GM19023 (cell line): ENCODE measurements around the gene PITPNM1.
"Not testable (repeated sequence)": the region's sequence is repeated elsewhere in the genome, so short reads cannot be mapped to it uniquely, and the experiment has no call there.

ENCODE experiments used
- ATAC-seq: cut with Tn5 transposase; IDR thresholded peaks from one replicate; pipeline ENCODE4 v1.9.1; 2021; ENCODE audit warnings: mild to moderate bottlenecking, moderate library complexity; ENCODE audit not compliant: unreplicated experiment

Gene PITPNM1

DNA sequence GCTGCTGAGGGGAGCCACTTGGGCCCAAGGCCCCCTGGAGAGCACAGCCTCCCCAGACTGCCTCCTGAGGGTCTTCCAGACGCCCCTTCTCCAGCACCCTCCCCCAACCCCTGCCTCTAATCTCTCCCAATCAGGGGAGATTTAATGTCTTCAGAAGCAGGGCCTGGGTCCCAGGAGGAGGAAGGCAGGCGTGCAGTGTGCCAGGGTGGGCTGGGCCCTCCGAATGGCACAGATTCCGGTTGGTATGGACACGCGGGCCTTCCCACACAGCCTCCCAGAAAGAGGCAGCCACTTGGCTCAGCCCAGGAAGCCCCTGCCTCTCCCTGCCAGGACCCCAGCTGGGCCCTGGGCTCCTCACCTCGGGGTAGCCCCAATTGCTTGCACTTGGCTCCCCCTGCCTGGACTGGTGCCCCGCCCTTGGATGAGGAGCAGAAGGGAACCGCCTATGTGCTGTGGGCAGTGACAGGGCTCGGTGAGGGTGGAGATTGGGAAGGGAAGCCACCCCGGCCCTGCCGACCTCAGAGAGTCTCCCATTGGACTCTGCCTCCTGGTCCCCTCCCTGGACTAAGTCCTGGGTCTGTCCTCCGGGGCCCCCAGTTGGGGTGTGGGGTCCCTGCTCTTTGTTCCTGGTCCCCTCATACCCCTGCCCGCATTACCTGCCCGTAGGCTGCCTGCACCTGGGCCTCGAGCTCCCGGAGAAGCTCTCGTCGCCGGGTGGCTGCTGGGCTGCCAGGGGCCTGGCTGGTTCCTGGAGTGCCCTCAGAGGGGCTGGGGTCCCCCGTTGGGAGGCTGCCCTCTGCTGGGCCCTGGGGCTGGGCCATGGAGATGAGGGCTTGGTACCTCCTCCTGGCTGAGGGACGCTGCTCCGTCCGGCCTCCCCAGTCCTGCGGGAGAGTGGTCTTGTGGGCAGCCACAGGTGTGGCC, 18.7 kb upstream of the PITPNM1 start:
- ATAC-seq = no peak

DNA sequence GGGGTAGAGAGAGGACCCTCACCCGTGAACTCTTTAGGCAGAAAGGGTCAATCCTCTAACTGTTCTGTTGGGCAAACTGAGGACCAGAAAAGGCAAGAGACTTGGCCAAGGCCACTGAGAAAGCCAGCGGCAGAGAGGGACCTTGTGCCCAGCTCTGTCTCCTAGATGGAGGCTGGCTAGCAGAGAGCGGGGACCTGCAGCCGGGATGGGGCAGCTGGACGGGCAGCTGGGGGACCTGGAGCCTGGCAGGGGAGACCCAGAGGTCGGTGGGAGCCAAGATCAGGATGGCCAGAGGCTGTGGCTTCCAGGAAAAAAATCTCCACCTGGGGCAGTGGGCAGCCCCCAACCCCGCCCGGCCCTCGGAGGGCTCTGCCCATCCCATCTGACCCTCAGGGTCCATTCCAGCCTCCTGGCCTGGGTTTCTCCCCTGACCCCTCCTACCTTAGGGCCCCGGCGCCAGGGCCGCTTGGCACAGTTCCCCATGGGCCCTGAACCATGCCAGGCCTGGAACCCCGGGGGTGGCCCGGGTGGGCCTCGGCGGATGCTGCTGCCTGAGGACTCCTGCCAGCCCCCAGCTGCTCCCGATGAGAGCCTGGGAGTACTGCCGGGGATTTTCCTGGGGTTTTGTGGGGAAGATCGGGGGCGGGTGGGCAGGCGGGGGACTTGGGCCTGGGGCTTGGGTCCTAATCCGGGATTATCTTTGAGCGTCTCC, 17.8 kb upstream of the PITPNM1 start, which contains the start of gene CABP2:
CABP2 (minus strand) TSS at position 603 of the 712 bp plus-strand sequence; CDS start at position 483, 120 bp downstream.
- no peak for ATAC-seq

DNA sequence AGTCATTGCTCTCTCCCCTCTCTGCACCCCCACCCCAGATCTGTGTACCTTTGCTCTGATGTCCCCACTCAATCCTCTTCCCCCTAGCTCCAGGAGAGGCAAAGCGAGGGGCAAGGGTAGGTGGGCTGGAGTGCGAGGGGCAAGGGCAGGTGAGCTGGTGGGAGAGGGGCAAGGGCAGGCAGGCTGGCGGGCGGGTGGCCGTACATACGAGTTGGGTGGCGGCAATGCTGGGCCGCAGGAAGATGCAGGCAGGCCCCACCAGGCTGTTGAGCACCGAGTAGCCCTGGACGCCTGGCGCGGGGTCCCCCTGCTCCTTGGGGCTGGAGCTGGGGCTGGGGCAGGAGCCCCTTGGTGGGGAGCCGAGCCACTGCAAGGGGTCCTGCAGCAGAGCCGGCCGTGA, 17.2 kb upstream of the PITPNM1 start:
- no peak for ATAC-seq

DNA sequence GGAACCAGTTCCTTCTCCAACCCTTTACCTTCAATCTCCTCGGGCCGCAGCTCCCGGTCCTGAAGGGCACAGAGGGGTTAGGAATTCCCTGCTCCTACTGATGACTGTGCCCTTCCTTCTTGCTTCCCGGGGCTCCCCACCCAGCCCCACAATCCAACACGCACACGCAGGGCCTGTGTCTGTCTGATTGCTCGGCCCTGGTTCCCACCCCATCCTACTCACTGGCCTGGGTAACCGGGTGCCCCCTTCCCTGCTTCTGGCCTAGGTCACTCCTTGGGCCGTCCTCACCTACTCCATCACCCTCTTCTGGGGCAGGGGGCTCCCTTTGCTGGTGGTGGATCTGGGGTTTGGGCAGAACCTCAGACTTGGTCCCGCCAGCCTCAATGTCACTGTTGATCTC, 16.8 kb upstream of the PITPNM1 start:
- no peak for ATAC-seq

DNA sequence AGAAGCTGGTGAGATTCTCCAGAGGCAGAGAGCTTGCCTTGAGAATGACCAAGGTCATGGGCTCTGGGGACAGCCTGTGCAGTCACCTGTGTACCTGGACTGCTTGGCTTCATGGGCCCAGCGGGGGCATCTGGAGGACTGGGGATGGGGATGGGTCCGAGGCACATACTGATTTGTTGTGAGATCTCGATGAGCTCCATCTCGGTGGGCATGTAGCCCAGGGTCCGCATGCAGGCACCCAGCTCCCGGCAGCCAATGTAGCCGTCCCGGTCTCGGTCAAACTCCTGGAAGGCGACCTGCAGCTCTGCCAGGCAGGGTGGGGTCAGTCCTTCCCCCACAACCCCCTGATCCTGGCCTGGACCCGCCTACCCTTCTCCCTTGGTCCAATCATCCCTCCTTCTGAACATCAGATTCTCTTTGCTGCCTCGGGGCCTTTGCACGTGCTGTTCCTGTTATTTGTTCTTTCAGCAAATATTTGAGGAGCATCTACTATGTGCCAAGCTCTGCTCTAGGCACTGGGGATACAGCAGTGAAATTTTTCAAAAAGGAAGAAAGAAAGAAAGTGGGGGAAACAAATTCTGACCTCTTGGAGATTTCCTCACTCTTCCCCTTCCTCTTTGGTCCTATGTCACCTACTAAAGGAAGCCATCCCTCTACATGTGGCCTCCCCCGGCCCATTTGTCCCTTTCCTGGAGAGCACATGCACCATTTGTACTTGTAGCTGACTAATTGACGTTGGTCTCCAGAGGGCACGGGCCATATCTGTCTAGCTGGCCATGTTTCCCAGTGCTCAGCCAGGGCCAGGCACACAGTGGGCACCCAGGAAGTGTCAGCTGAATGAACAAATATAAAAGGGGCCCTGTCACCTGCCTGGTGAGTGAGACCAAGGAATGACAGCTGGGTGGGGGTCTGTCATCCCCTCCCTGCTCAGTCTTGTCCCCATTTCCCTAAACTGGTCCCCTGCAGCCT, 16.0 kb upstream of the PITPNM1 start:
- no peak for ATAC-seq

DNA sequence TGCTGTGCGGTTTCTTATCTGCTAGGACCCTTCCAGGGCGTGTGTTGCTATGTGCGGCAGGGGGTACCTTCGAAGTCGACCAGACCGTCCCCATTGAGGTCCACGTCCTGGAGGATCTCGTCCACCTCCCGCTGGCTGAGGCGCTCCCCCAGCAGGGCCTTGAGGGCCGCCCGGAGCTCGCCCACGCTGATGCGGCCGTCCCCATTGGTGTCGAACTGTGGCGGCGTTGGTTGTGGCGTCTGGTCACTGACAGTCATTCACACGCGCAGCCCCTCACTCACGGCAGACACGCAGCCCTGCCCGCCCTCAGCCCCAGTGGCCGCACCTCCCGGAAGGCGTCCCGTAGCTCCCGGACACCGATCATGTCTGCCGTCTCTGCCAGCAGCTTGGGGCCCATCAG, 14.6 kb upstream of the PITPNM1 start:
- no peak for ATAC-seq

DNA sequence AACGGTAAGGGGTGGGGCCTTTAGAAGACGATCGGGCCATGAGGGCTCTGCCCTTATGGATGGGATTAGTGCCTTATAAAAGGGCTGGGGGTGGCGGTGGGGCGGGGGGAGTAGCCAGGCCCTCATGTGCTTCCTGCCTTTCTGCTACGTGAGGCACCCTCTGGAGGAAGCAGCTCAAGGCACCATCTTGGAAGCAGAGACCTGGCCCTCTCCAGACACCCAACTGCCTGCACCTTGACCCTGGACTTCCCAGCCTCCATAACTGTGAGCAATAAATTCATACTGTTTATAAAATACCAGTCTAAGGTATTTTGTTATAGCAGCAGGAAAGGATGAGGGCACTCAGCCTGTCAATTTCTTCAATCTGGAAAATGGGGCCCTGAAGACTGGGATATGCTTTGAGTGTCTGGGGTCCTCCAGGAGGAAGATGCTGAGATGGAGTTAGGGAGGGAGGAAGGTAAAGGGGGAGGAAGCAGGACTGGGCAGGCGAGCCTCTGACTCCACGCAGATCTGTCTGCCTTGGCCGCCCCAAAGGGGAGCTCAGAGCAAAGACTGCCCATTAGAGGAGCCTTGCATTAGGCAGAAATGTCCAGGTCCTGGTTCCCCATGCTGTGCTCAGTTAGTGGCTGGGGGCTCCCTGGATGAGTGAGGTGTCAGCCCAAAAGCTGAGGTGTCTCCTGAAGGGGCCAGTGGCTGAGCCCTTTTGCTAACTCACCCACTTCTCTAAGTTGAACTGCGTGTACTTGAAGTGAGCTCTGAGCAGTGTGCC, 12.8 kb upstream of the PITPNM1 start:
- ATAC-seq = no peak

DNA sequence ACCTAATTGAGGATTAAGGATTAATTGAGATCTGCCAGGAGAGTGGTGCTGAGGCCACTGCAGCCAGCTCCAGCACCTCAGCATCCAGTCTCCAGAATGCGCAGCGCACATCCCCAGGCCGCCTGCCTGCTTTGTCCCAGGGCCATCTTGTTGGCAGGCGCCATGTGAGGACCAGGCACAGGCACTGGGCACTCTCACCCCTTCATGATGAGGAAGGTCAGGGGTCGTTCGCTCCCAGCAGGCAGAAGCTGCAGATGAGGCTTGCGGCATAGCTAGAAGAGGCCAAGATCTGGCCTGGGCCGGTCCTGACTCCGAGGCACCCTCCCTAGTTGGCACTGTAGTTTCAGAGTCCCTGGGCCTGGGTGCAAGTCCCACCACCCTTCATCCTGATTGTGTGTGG, 11.6 kb upstream of the PITPNM1 start:
- ATAC-seq = no peak

DNA sequence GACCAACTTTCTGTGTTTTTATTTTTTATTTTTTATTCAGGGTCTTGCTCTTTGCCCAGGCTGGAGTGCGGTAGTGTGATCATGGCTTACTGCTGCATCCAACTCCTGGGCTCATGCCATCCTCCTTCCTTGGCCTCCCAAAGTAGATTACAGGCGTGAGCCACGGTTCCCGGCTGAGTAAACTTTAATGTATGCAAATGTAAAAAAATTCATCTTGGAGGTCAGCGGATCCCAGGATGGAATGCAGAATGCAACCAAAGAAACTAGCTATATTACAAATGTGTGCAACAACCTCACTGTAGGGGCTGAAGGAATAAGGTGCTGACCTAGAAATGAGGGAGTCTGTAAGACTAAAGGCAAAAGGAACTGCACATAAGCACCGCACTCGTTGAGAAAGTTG, 9.0 kb upstream of the PITPNM1 start:
- ATAC-seq = no peak

DNA sequence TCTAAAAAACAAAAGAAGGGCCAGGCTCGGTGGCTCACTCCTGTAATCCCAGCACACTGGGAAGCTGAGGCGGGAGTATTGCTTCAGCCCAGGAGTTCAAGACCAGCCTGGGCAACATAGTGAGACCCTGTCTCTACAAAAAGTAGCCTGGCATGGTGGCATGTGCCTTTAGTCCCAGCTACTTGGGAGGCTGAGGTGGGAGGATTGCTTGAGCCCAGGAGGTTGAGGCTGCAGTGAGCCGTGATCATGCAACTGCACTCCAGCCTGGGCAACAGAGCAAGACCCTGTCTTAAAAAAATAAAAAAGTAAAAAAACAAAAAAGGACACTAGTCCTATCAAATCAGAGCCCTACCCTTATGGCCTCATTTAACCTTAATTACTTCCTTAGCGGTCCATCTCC, 6.4 kb upstream of the PITPNM1 start:
- ATAC-seq = not testable (repeated sequence)

DNA sequence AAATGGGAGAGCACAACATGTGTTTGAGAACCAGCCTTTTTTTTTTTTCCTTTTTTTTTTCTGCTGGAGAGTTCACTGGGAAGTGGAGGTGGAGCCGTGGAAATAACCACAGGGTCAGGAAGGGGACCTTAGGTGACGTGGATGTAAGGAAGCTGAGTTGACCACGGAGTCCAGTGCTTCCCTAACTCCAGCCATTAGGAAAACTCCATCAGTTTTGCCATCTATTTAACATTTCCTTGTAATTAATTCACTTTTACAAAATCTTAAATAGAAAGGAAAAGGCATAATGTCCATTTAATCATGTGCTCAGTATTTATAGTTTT, 4.8 kb upstream of the PITPNM1 start:
- no peak for ATAC-seq

DNA sequence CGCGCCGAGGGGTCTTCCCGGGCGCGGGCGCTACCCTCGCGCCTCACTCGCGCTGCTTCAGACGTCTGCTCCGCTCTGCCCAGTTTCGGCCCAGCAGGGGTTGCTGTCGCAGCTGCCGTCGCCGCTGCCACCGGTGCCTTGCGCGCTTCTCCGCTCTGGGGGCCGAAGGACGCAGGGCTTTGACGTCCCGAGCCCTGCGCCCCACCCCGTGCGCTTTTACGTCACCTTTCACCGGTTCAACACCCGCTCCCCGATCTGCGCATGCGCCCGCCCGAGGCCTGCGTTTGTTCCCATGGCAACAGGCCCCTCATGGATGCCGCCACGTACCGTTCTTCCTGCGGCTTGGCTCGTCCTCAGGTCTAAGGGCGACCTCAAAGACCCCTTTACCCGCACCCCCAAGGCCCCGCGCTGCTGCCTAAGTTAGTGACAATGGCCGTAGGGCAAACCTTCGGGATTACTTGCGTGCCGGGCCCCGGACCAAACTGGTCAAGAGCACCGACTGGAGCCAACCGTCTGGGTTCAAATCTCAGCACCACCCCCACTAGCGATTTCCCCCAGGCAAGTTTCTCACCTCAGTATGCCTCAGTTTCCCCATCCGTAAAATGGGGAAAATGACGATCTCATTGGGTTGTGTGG, 3.4 kb upstream of the PITPNM1 start:
- peak; percentile 39 for ATAC-seq

DNA sequence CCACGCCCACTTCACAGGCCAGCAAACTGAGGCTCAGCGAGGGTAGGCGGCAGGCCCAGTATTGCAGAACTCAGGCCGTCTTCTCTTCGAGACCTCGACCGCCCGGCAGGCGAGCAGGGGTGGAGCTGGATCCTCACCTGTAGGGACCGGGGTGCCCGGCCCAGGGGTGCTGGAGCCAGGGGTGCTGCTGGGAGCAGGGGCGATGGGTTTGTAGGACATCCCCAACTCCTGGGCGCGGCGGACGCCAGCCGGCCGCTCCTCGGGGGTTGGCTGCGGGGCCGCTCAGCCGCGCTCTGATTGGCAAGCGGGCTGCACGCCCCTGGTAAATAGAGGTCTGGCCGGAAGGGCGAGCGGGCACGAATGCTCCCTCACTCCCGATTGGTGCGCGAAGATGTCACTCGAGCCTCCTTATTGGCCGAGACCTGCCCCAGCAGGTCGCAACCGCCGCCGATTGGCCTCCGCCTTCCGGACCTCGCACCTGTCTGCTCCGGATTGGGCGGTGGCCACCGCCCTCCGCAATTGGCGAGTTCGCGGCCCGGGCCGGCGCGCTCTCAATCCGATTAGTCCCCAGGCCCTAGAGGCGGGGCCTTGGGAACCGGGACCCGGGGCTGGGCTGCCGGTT, 2.8 kb upstream of the PITPNM1 start, which contains the start of gene CDK2AP2:
CDK2AP2 (minus strand) TSS at position 299 of the 622 bp plus-strand sequence; CDS start at position 219, 80 bp downstream.
- ATAC-seq = peak; percentile 78

DNA sequence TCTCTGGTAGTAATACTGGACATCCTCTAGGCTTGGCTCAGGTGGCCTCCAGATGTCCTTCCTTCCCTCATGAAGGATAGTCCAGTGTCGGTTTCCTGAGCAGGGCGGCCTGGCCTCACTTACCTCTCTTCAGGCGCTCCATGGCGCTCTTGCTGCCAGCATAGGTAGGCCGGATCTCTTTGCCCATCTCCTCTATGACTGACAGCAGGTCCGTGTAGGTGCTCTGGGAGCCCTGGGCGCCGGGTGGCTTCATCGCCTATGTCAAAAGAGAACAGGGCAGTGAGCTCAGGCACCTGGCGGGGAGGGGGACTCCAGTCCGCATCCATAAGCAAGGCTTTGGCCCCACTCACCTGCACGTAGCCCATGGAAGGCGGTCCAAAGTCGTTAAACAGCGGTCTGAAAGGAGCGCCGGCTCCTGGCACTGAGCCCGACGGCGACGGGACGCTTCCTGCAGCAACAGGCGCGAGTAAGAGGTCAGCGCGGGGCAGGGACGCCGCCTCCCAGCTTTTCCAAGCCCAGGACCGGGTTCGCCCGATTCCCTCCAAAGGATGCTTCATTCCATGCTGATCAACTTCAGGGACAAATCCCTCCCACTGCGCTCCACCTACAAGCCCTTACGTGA, 2.2 kb upstream of the PITPNM1 start:
- ATAC-seq = no peak

DNA sequence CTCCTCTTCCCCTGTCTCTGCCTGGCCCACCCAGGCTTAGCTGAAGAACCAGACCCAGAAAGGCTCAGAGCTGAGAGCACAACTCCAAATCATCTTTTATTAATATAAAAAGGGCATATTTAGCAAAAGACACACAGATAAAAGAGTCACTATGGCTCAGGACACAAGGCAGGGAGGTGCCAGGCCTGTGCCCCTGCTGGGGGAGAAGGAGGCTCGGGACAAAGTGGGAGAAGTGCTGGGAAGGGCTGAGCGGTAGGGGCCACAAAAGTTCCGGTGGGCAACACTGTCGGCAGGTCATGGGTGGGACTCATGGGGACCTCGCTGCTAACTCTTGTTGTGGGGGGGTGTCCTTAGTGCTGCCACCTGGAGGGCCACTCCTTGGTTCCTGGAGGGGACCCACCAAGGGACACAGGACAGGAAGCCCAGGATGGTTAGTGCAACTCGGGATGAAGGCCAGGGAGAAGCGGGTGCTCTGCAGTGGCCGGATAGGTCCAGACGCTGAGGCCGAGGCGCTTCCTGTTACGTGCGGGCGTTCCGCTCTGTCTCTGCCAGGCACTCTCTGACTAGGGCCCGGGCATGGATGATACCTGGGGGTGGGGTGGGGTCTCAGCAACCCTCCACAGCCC, 1.4 kb upstream of the PITPNM1 start:
- no peak for ATAC-seq

DNA sequence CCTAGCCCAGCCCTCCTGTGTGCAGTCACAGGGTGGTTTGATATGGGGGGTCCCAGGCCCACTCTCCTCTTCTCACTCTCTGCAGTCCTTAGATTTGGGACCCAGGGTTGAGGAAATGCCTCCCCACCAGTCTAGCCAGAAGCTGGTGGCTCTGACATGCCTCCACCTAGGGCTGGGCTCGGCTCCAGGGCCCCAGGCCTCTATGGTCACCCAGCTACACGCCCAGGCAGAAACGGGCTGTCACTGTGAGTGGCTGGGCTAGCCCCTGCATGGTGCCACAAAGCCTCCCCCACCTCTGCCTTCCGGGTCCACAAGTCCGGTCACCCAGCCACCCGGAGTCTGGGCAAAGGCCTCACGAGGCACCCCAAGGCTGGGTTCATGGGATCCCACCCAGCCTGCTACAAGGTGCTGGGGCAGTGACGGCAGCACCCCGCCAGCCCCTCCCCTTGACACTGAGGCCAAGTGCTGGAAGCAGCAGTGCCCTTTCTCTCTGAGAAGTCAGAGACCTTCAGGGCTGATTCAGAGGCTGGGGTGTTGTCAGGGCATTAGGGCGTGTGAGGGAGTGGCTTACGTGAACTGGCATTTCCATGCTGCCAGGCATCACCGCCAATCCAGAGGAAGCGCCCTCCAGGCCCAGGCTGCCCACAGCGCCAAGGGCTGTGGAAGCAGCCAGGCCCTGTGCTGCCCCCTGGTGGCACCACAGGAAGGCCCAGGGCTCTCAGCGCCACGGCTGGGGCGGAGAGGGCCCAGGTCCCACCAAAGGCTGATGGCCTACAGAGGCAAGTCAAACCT, 638 bp upstream of the PITPNM1 start:
- ATAC-seq = no peak
